ENCODE results near the gene TRNT1. TPM values are rescaled to one million over a fixed set of nuclear protein-coding genes. Genes with fewer than 3 reads are reported as not detected.

Gene TRNT1
- total and polyA plus RNA-seq, 4 donors = 10.0 to 37.6 (median 16.5) TPM

DNA sequence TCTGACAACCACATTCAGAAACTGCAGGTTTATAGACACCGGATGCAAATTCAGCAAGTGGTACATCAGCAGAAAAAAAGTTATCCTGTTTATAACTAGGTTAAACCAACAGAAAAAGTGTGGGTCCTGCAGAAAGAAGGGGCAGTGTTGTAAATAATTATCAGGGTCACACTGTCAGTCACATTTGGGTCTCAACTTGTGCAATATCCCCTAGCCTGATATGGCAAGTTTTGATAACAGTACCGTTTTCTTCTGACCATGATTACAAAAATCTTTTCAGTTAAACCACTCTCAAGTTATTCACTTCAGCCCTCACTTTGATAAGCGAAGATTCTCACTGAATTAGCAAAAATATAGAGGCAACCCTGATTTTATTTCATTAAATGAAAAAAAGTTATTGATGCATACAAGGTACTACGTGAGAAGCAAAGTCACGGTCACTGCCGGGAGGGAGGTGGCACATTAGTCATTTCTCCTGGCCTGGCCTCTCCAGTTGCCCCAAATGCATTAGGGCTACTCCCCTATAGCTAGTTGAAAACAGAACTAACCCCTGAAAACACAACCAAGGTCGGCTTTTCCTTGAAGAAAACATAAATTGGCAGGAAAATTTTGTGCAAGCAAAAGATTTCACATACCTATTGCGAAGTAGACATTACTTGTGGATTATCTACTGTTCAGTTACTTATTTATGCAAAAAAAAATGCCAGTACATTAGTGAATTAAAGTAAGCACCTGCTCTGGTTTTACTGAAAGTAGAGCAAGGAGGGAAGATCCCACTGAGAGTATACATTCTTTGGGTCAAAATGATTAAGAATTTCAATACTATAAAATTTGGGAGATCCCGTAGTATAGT is 45.1 kb upstream of the TRNT1 start:
- Histone ChIP-seq H3K27ac (ENCODE audit: low read depth in 1 of 2, low read length in 1 of 2) (no peak overlapping the region), H3K4me1 (ENCODE audit: control insufficient read depth in 5 of 5, insufficient read depth in 5 of 5, low read length in 5 of 5) (no peaks in the 10 kb centered on the region), H3K9ac (ENCODE audit: insufficient read depth in 1 of 2, low read length in 2 of 2) (no peak overlapping the region), H3K4me3 (no peak overlapping the region), H3K27me3 (ENCODE audit: control insufficient read depth in 3 of 3, insufficient read depth in 3 of 3, low read length in 2 of 3) (no peaks in the 10 kb centered on the region), H3K9me3 (ENCODE audit: control insufficient read depth in 4 of 4, insufficient read depth in 3 of 4, low read length in 3 of 4) (no peaks in the 10 kb centered on the region), H3K36me3 (ENCODE audit: control insufficient read depth in 4 of 4, insufficient read depth in 4 of 4, low read length in 4 of 4) (no peaks in the 10 kb centered on the region)
- ATAC-seq (ENCODE audit: insufficient read depth, low FRiP score) (no peak), DNase-seq (no peak)
- no peak for TF ChIP-seq CTCF (IDR thresholded peaks at IDR 0.05; ENCODE audit: control extremely low read depth, extremely low read depth)
- WGBS, 2 donors = 63 to 73% methylated on average over 9 of the region's 9 CpGs

- WGBS, 2 donors = 72 to 78% methylated on average over 2 of the region's 2 CpGs
- Histone ChIP-seq H3K27me3 (ENCODE audit: control insufficient read depth in 3 of 3, insufficient read depth in 3 of 3, low read length in 2 of 3) (no peaks in the 10 kb centered on the region), H3K4me3 (no peak overlapping the region), H3K36me3 (ENCODE audit: control insufficient read depth in 4 of 4, insufficient read depth in 4 of 4, low read length in 4 of 4) (no peaks in the 10 kb centered on the region), H3K9me3 (ENCODE audit: control insufficient read depth in 4 of 4, insufficient read depth in 3 of 4, low read length in 3 of 4) (no peaks in the 10 kb centered on the region), H3K27ac (ENCODE audit: low read depth in 1 of 2, low read length in 1 of 2) (no peak overlapping the region), H3K9ac (ENCODE audit: insufficient read depth in 1 of 2, low read length in 2 of 2) (no peak overlapping the region), H3K4me1 (ENCODE audit: control insufficient read depth in 5 of 5, insufficient read depth in 5 of 5, low read length in 5 of 5) (no peaks in the 10 kb centered on the region)
- ATAC-seq (ENCODE audit: insufficient read depth, low FRiP score) = no peak
- DNase-seq = no peak
- TF ChIP-seq CTCF (IDR thresholded peaks at IDR 0.05; ENCODE audit: control extremely low read depth, extremely low read depth) = no peak
These were observed 44.4 kb upstream of the TRNT1 start for GRCh38 chr3:3082234-3082924.

GRCh38 chr3:3084890-3085289 is 41.9 kb upstream of the TRNT1 start:
- H3K9ac ChIP-seq (ENCODE audit: insufficient read depth in 1 of 2, low read length in 2 of 2) = no peak overlapping the region
- DNase-seq = no peak
- WGBS, 2 donors = 69 to 84% methylated on average over 3 of the region's 3 CpGs
- no peak for TF ChIP-seq CTCF (IDR thresholded peaks at IDR 0.05; ENCODE audit: control extremely low read depth, extremely low read depth)
- no peak overlapping the region for H3K27ac ChIP-seq (ENCODE audit: low read depth in 1 of 2, low read length in 1 of 2)
- no peaks in the 10 kb centered on the region for H3K36me3 ChIP-seq (ENCODE audit: control insufficient read depth in 4 of 4, insufficient read depth in 4 of 4, low read length in 4 of 4)
- H3K4me1 ChIP-seq (ENCODE audit: control insufficient read depth in 5 of 5, insufficient read depth in 5 of 5, low read length in 5 of 5) = no peaks in the 10 kb centered on the region
- no peaks in the 10 kb centered on the region for H3K27me3 ChIP-seq (ENCODE audit: control insufficient read depth in 3 of 3, insufficient read depth in 3 of 3, low read length in 2 of 3)
- no peak for ATAC-seq (ENCODE audit: insufficient read depth, low FRiP score)
- no peaks in the 10 kb centered on the region for H3K9me3 ChIP-seq (ENCODE audit: control insufficient read depth in 4 of 4, insufficient read depth in 3 of 4, low read length in 3 of 4)
- no peak overlapping the region for H3K4me3 ChIP-seq
